GM21526 (cell line): ENCODE results near the gene SAMD11.

Experiments
- ATAC-seq: cut with Tn5 transposase; IDR thresholded peaks from one replicate; pipeline ENCODE4 v1.9.1; 2021; ENCODE audit warnings: moderate library complexity; ENCODE audit not compliant: unreplicated experiment, low FRiP score

SAMD11 gene

DNA sequence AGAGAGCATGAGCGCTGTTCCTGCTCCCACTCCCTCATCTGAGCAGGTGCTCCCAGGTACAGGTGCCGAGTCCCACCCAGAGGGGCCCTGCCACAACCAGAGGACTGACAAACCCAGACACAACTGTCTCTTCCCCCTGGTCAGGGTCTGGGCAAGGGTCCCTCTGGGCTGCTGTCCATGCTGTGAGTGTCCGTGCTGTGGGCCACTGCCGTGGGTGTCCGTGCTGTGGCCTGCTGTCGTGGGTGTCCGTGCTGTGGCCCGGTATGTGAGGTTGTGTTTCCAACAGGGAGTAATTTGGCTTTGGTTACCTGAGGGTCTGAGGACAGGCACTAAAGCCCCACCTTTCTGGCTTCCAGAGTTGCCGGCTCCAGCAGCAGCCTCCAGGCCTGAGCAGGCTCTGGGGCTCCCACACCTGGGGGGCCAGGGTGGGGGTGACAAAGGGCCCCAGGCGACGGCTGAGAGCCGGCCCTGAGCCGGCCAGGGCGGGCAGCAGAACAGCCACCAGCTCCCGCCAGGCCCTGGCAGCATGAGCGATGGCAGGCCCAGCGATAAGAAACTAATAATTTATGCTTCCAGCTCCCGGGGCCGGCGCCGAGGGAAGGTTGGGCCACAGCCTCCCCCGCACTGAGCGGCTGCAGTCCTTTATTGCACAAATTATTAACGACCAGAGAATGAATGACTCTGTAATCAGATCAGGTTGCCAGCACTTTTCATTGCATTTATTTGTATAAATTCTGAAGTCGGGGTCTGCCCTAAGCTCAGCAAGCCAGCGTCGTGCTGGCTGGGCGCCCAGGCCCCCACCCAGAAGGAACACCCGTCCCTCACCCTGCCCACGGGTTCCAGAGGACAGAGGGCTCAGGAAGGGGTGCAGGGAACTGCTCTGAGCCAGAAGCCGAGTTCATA, 7.3 kb upstream of the SAMD11 start:
- ATAC-seq: no peak

DNA sequence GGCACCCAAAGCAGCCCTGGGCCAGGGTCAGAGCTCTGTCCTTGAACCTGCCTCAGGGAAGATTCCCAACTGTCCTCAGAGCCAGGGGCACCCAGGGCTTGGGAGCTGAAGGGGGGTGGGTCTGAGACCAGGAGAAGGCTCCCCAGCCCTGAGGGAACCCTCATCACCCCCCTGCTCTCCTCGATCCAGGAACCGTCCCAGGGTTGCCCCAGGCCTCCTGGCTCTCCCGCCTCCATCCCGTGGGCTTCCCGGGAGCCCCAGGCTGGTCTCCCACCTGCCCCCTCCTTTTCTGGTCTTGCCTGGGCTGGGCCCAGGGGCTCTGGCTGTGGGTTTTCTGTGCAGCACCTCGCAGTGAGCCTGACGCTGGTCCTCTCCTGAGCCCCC, 6.7 kb upstream of the SAMD11 start:
- ATAC-seq: no peak

DNA sequence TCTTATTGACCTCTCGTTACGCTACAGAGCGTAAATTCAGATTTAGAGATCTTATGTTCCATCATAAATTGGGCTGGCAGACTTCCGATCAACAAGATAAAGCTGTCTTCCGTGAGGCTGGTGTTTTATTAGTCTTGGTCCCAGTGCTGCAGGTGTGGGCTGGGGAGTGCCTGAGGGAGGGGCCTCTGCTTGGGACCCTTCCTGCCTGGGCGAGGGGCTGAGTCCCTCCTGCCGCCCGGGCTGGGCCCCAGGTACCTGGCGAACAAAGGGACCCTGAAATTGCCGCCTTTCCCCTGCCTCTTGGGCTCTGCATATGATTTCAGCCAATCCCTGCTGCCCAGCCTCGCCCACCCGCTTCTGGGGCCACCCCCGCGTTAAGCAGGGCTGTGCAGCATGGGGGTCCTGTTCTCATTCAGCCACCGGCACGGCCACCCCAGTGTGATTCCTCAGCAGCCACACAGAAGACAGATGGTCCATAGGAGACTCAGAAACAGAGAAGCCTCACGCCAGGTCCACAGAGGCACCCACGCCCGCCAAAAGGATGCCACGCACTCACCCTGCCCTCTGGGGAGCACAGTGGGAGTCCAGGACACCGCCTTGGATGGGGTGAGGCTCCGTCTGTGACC, 6.1 kb upstream of the SAMD11 start:
- ATAC-seq: no peak

DNA sequence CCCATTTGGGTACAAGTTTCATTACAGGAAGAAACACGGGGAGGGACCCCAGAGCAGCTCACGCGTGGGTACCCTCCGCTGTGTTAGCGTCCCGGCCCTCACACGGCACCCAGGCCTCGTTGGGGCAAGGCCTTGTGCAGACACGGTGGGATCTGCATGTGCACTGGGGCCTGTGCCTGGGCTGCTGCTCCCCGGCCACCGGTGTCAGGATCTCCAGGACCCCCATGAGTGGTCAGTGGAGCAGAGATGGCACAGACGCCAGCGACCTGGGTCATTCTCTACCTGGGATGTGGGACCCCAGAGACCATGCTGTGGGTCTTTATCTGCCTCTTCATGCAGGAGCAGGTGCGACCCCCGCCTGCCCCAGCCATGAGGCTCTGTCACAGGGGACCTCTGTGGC, 5.4 kb upstream of the SAMD11 start:
- ATAC-seq: no peak

DNA sequence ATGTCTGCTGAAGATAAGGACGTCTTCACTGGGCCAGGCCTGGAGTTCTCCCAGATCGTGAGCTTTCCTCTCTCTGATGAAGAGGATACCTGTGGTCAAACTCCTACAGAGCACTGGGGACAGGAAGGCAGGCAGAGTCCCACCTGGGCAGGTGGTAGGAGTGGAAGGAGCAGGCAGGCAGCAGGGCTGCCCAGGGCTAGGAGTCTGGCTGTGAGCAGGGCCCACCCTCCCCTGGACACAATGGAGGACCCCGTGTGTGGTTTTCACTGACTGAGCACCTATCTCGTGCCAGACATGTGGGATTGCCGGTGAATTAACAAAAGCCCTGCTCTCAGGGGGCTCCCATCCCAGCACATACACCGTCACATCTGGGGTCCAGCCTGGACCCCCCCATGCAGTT, 4.9 kb upstream of the SAMD11 start:
- ATAC-seq: no peak

DNA sequence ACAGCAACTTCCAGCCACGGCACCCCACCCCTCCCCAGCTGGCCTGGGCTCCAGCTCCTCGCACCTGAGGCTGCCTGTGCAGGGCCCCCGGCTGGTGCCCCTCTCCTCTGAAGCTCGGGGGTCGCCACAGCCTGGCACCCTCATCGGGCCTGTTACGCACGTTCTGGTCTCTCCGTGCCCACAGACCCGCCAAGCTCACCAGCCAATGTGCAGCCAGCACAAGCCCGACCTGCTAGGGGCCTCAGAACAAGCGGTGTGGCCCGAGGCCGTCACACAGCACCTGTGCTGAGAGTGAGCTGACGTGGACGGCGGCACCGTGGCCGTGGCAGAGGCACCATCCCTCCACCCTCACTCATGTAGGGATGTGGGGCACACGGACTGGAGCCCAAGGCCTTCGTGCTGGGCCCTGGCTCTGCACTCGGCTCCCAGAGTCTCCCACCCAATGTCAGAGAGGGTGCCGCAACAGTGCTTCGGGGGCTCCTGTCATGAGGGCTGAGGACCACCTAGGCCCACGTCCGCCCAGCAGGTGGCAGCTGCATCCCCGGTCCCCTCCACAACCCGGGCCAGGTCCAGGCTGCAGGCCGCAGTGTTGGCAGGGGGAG, 4.4 kb upstream of the SAMD11 start:
- no peak for ATAC-seq

DNA sequence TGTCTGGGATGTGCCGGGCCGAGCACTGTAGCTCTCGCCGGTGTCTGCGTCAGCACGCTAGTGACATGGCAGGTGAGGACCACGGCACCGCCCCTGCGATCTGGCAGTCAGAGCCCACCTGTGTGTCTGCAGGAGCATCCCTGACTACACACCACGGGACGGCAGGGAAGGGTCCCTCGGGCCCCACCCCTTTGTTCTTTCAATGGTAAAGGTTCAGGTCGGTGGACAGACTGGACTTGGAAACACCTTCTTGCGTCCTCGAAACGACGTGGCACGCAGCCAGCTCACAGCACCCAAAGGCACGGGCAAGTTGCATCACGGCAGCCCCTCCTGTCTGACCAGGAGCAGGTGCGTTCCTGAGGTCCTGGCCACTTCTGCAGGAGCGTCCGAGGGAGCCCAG, 3.7 kb upstream of the SAMD11 start:
- no peak for ATAC-seq

DNA sequence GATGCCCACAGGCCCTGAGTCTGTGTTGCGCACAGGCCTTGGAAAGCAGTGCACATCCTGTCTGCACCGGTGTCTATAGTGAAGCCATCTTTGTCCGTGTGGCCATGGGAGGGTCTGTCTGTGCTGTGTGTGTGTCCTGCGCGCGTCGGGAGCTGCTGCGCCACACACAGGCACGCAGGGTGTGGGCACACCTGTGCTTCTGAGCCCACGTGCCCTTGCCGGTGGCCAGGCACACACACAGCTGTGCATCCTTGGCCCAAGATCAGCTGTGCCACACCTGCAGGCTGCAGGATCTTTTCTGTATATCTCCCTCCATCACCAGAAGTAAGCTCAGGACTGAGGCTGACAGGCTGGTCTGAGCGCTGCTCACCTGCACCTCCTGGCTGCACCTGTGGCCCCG, 3.2 kb upstream of the SAMD11 start:
- ATAC-seq: no peak

DNA sequence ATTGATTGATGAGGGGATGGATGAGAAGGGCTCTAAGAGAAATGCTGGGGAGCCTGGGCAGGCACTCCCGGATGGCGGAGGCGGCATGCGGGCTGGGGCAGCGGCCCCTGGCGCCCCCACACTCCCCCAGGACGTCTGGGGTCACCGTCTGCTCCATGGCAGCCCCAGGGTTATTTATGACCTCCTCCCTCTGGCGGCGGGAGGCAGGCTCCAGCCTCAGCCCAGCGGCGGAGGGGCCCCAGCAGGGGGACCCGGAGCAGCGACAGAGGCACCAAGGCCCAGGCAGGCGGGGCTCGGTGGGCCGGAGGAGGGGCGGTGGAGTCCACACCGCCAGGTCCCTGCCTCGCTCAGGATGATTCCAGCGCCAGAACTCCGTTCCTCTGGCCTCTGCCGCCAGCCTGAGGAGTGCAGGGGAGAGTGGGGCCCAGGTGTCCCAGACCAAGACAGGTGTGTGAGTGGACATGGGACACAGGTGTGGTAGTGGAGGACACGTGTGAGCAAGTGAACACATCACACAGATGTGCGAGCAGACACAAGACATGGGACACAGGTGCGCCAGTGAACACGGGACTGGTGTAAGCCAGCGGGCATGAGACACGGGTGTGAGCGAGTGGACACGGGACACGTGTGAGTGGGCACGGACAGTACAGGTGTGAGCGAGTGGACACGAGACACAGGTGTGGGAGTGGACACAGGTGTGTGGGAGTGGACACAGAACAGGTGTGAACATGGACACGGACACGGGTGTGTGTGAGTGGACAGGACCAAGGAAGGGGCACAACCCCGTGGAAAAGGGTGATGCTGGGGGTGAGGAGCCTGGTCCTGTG, 2.5 kb upstream of the SAMD11 start:
- no peak for ATAC-seq

DNA sequence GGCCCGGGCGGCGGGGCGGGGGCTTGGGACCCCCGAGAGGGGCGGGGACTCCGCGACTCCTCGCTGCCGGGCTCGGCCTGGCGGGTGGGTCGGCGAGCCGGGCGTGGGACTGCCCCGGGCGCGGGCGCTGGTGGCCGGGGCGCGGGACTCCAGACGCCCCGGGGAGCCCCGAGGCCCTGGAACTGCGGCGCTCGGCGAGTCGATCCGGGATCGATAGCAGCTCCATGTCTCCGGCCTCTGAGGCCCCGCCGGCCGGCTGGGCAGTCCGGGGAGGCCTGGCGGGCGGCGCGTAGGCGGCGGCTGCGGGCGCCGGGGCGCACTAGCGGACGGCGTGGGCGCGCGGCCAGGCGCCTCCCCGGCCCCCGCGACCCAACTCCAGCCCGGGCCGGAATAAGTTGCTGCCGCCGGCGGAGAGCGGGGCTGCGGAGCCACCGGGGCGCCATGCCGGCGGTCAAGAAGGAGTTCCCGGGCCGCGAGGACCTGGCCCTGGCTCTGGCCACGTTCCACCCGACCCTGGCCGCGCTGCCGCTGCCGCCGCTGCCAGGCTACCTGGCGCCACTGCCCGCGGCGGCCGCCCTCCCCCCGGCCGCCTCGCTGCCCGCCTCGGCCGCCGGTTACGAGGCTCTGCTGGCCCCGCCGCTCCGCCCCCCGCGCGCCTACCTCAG, 400 bp downstream of the SAMD11 start:
- ATAC-seq: no peak

DNA sequence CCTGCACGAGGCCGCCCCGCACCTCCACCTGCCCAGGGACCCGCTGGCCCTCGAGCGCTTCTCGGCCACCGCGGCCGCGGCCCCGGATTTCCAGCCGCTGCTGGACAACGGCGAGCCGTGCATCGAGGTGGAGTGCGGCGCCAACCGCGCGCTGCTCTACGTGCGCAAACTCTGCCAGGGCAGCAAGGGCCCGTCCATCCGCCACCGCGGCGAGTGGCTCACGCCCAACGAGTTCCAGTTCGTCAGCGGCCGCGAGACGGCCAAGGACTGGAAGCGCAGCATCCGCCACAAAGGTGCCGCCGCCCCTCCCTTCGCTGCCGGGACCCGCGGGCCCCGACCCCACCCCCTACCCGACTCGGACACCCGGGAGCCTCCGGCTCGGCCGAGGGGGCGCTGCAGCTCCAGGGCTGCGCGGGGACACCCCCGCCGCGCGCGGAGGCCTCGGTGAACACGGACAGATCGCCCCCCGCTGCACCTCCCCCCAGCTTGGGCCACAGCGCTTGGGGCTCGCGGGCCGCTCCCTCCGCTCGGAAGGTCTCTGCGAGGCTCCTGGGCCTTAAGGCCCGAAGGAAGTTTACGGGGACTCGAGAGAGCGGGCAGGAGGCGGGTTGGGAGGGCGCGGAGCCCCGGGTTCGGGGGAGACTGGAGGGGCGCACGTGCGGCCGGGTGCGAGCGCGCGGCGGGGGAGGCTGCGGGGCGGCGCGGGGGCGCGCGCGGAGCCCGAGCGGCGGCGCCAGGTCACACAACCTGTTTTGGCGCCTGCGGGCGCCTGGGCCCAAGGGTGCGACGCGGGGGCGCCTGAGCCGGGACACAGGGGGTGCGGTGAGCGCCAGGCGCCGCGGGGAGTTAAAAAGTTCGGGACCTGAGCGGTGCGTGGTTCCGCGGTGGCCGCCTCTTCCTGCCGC, 1.2 kb downstream of the SAMD11 start:
- no peak for ATAC-seq

DNA sequence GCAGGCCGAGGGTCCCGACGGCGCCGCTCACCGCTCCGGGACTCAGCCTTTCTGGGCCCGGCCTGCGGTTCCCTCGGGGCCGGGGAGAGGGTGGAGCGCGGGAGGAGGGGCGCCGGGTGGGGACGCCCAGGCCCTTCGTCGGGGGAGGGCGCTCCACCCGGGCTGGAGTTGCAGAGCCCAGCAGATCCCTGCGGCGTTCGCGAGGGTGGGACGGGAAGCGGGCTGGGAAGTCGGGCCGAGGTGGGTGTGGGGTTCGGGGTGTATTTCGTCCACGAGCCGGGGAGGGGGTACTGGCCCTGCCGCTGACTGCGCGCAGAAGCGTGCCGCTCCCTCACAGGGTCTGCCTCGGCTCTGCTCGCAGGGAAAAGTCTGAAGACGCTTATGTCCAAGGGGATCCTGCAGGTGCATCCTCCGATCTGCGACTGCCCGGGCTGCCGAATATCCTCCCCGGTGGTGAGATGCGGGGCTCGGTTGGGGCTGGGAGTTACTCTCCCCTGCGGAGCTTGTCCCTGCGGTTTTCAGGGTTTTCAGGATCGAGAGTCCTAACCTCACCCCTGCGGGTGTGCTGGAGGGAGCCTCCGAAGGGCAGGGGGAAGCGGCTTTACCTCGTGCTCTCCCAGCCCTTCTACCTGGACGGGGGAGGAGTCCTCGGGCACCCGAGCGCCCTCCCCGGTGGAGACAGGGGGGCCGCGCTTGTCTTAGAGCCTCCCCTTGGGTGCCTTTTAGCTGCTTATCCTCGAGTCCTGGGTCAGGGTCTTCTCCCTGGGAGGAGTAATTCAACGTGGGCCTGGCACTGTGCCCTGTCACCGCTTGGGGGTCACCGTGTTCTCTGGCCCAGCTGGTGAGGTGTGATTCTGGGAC, 2.1 kb downstream of the SAMD11 start:
- no peak for ATAC-seq

DNA sequence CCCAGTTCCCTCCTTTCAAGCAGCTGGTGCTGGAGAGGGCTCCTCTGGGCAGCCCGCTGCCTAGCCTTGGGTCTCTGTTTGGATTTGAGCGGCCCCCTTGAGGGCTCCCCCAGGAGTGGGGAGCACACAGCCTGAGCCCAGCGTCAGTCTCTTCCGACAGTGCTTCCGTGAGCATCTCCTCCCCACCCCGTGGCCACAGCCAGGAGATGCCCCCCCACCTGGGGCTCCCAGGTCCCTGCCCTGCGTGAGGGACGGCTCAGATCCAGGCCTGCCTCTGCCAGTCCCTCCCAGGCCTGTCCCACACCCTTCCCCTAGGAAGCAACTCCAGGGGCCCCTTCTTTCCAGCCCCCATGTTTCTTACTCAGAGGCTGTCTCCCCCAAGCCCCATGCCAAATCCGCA, 3.5 kb downstream of the SAMD11 start:
- ATAC-seq: no peak

DNA sequence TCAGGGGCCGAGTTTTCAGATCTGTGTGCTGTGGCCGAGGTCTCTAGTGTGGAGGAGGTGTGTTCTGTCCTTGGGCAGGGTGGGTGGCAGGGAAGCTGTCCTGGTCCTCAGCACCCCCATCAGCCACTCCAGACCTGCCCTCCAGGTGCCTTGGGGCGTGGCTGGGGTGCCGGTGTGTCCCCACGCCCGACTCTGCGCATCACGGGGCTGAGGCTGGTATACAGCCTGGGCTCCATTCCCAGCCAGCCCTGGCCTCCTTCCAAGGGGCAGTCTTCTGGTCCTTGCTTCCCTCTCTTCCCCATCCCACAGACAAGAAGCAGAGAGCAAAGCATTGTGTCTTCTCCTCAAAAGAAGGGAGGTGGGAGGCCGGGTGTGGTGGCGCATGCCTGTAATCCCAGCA, 4.0 kb downstream of the SAMD11 start:
- ATAC-seq: no peak

DNA sequence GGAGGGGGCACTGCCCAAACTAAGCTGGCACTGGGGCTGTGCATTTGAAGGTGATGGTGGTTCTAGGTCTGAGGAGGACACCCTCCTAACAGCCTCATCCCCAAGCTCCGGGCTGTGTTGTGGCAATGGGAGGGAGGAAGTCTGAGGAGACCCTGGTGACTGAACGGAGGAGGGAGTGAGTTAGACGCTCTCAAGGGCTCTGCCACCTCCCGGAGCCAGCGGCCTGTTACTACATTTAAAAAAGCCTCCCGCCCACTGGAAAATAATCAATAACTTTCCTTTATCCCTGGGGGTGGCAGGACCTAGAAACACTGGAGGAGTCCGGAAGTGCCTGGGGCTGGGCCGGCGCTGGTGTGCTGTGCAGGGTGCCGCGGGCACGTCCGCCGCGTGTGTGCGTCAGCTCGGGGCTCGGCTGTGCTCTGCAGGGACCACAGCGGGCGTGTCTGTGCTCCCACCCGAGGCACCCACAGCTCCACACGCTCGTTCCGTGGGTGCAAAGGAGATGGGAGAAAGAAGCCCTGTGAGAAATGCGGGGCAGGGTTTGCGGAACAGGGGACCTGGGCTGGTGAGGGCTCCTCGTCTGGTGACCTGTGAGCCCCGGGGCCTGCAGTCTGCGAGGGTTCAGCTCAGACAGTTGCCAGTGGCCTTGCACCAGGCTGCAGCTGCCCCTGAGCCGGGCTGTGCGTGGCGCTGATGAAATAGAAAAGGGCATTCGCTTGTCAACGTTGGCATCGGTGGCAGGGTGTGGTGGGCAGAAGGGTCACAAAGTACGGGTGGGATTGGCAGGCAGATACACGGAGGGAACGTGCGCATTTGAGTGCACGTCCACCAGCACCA, 5.3 kb downstream of the SAMD11 start:
- no peak for ATAC-seq

DNA sequence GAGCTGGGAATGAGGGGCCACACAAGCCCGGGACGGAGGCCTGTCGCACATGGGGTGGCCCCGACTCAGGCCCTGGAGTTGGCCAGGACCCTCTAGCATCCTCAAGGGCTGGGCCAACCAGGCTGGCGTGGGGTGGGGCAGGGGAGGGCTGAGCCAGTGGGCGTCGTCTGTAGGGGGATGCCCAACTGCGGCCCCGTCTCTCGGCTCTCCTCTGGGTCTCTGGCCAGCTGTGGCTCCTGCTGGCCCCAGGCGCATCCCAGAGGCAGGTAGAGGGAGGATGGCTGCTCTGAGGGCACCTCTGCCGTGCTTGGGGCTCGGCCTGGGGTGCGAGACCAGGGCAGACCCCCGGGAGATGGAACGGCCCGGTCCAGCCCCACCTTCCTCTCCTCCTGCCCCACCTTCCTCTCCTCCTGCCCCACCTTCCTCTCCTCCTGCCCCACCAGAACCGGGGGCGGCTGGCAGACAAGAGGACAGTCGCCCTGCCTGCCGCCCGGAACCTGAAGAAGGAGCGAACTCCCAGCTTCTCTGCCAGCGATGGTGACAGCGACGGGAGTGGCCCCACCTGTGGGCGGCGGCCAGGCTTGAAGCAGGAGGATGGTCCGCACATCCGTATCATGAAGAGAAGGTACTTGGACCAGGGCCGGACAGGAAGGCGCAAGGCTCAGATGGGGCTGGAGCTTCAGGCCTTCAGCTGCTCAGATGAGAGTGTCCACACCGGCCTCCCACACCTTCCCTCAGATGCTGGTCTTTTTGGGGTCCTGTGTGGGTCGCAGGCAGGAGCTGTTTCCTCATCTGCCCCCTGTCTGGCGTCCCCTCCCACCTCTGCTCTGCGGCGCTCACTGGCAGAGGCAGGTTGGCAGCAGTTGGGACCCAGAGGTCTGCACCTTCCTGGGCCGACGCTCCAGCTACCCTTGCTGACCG, 6.2 kb downstream of the SAMD11 start:
- ATAC-seq: no peak
